WTC11 (cell line): Measurements from ENCODE around the gene TSEN2. TPM values are rescaled to one million over a fixed set of nuclear protein-coding genes. Genes with fewer than 3 reads are reported as not detected.

Source experiments
- ATAC-seq: fragments of 200-7000 bp; cut with Tn5 transposase; 2 replicates; pipeline ENCODE4 v1.10.0; 2021; ENCODE audit warnings: mild to moderate bottlenecking, moderate library complexity
- CTCF ChIA-PET: fragments of 300-600 bp; sonication (Branson Sonifier 250); formaldehyde crosslinking; loops from one replicate; lab custom pipeline; 2021; ENCODE audit warnings: antibody characterized with exemption; lab: Charles Lee
- POLR2A ChIA-PET: fragments of 350-600 bp; sonication (Branson Sonifier 250); formaldehyde crosslinking; loops from one replicate; lab custom pipeline; 2021; ENCODE audit warnings: antibody characterized with exemption; lab: Charles Lee
- DNase-seq: peaks from one replicate; pipeline ENCODE4 v3.0.0; 2021; ENCODE audit warnings: low spot score
- H3K27ac Mint-ChIP-seq: 2 replicates; pipeline ENCODE4 v1.8.0; 2021; ENCODE audit warnings: mixed read lengths
- H3K27me3 Mint-ChIP-seq: 2 replicates; pipeline ENCODE4 v1.8.0; 2021; ENCODE audit warnings: low read depth, mild to moderate bottlenecking, moderate library complexity, mixed read lengths
- H3K36me3 Mint-ChIP-seq: 2 replicates; pipeline ENCODE4 v1.8.0; 2021; ENCODE audit warnings: mixed read lengths
- H3K4me1 Mint-ChIP-seq: 2 replicates; pipeline ENCODE4 v1.8.0; 2022; ENCODE audit warnings: mixed read lengths
- H3K4me3 Mint-ChIP-seq: 2 replicates; pipeline ENCODE4 v1.8.0; 2021; ENCODE audit warnings: mild to moderate bottlenecking, moderate library complexity, mixed read lengths
- H3K9me3 Mint-ChIP-seq: 2 replicates; pipeline ENCODE4 v1.8.0; 2021; ENCODE audit warnings: mixed read lengths
- ARID4B ChIP-seq: sonication (generic); formaldehyde crosslinking; IDR thresholded peaks from 2 replicates; pipeline ENCODE4 v1.8.0; 2023; ENCODE audit warnings: missing genetic modification reagents, mild to moderate bottlenecking, borderline replicate concordance
- ATF1 ChIP-seq: sonication (generic); formaldehyde crosslinking; IDR thresholded peaks from 2 replicates; pipeline ENCODE4 v1.8.1; 2023; ENCODE audit warnings: mild to moderate bottlenecking, moderate library complexity, missing genetic modification reagents
- FOXP1 ChIP-seq: sonication (generic); formaldehyde crosslinking; IDR thresholded peaks from 2 replicates; pipeline ENCODE4 v1.8.0; 2022; ENCODE audit warnings: missing genetic modification reagents, mild to moderate bottlenecking, moderate library complexity, borderline replicate concordance
- GABPB1 ChIP-seq: sonication (generic); formaldehyde crosslinking; IDR thresholded peaks from 2 replicates; pipeline ENCODE4 v1.8.1; 2023; ENCODE audit warnings: mild to moderate bottlenecking, missing genetic modification reagents
- GRHL2 ChIP-seq: fragments of 250-450 bp; sonication (Bioruptor Pico); IDR thresholded peaks from 2 replicates; pipeline ENCODE4 v1.8.0; 2022; ENCODE audit warnings: mild to moderate bottlenecking, moderate library complexity; ENCODE audit not compliant: insufficient replicate concordance, severe bottlenecking
- JAZF1 ChIP-seq: fragments of 250-450 bp; sonication (Bioruptor Pico); IDR thresholded peaks from 2 replicates; pipeline ENCODE4 v1.9.0; 2021; ENCODE audit warnings: moderate library complexity, mild to moderate bottlenecking, inconsistent platforms
- JUN ChIP-seq: sonication (generic); formaldehyde crosslinking; IDR thresholded peaks from 2 replicates; pipeline ENCODE4 v1.8.0; 2023; ENCODE audit warnings: mild to moderate bottlenecking, missing genetic modification reagents
- MAX ChIP-seq: sonication (generic); formaldehyde crosslinking; IDR thresholded peaks from 2 replicates; pipeline ENCODE4 v1.8.0; 2022; ENCODE audit warnings: mild to moderate bottlenecking, missing genetic modification reagents
- MLX ChIP-seq: sonication (generic); formaldehyde crosslinking; IDR thresholded peaks from 2 replicates; pipeline ENCODE4 v1.8.1; 2023; ENCODE audit warnings: mild to moderate bottlenecking, missing genetic modification reagents, moderate library complexity
- OVOL2 ChIP-seq: fragments of 250-450 bp; sonication (Bioruptor Pico); IDR thresholded peaks from 2 replicates; pipeline ENCODE4 v1.9.0; 2021; ENCODE audit warnings: mild to moderate bottlenecking, borderline replicate concordance
- PRDM15 ChIP-seq: sonication (generic); formaldehyde crosslinking; IDR thresholded peaks from 2 replicates; pipeline ENCODE4 v1.8.0; 2022; ENCODE audit warnings: missing genetic modification reagents
- RELA ChIP-seq: sonication (generic); formaldehyde crosslinking; IDR thresholded peaks from 2 replicates; pipeline ENCODE4 v1.8.1; 2022; ENCODE audit warnings: missing genetic modification reagents, mild to moderate bottlenecking, borderline replicate concordance
- RORB ChIP-seq: fragments of 250-450 bp; sonication (Bioruptor Pico); IDR thresholded peaks from 2 replicates; pipeline ENCODE4 v1.9.0; 2021; ENCODE audit warnings: mild to moderate bottlenecking
- TP53 ChIP-seq: sonication (generic); formaldehyde crosslinking; IDR thresholded peaks from 2 replicates; pipeline ENCODE4 v1.8.1; 2023; ENCODE audit warnings: mild to moderate bottlenecking, missing genetic modification reagents
- ZBTB21 ChIP-seq: sonication (generic); formaldehyde crosslinking; IDR thresholded peaks from 2 replicates; pipeline ENCODE4 v1.8.1; 2023; ENCODE audit warnings: mild to moderate bottlenecking, missing genetic modification reagents, borderline replicate concordance
- ZMAT4 ChIP-seq: fragments of 250-450 bp; sonication (Bioruptor Pico); IDR thresholded peaks from 2 replicates; pipeline ENCODE4 v1.9.0; 2021; ENCODE audit warnings: mild to moderate bottlenecking
- ZNF121 ChIP-seq: sonication (generic); formaldehyde crosslinking; IDR thresholded peaks from 2 replicates; pipeline ENCODE4 v1.8.0; 2023; ENCODE audit warnings: missing genetic modification reagents
- ZNF138 ChIP-seq: sonication (generic); formaldehyde crosslinking; conservative IDR thresholded peaks from 2 replicates; pipeline ENCODE4 v1.8.1; 2022; ENCODE audit warnings: mild to moderate bottlenecking, moderate library complexity, missing genetic modification reagents
- ZNF423 ChIP-seq: fragments of 250-450 bp; sonication (Bioruptor Pico); IDR thresholded peaks from 2 replicates; pipeline ENCODE4 v2.1.2; 2022; ENCODE audit warnings: mild to moderate bottlenecking, moderate library complexity
- total RNA-seq: library from RNA; stranded (reverse); gene quantifications from 3 replicates; pipeline ENCODE4 v1.2.3, GENCODE V29; 2021
- TF ChIP-seq, protein P1 (sequence below): sonication (generic); formaldehyde crosslinking; conservative IDR thresholded peaks from 2 replicates; pipeline ENCODE4 v1.8.1; 2023; ENCODE audit warnings: mild to moderate bottlenecking, low read depth, missing genetic modification reagents, moderate library complexity

TSEN2 gene
- total RNA-seq, 1 experiment from 2014 or later: 21.1 TPM

DNA sequence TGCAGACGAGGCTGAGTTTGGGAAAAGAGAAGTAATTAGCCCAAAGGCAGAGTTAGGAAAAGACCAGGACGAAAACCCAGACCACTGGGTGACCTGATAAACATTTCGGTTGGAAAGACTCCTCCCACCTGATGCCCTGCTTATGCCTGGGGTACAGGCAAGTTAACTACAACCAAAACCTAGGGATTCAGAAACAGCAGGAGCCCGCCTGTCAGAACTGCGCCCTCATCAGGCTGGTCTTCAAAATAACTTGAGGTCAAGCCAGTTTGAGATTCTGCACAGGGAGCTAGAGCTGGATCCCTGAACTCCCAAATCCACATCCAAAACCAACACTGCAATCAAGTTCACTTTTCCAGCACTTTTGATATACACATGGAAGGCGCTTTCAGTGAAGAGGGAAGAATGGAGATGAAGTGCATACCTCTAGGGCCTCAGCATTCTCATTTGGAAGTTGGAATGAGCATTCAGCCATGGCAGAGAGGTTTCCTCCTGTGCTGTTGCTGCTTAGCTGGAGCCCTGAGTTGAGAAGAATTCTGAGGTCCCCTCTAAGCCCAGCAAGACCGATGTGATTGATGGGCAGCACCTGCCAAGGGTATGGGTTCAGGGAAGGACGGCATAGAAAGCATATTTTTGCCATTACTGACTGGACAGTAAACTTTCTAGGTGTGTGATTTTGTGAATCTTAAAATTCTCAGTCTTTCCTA lies 11.6 kb downstream of the TSEN2 start (continued):
- TF ChIP-seq, protein P1, sequence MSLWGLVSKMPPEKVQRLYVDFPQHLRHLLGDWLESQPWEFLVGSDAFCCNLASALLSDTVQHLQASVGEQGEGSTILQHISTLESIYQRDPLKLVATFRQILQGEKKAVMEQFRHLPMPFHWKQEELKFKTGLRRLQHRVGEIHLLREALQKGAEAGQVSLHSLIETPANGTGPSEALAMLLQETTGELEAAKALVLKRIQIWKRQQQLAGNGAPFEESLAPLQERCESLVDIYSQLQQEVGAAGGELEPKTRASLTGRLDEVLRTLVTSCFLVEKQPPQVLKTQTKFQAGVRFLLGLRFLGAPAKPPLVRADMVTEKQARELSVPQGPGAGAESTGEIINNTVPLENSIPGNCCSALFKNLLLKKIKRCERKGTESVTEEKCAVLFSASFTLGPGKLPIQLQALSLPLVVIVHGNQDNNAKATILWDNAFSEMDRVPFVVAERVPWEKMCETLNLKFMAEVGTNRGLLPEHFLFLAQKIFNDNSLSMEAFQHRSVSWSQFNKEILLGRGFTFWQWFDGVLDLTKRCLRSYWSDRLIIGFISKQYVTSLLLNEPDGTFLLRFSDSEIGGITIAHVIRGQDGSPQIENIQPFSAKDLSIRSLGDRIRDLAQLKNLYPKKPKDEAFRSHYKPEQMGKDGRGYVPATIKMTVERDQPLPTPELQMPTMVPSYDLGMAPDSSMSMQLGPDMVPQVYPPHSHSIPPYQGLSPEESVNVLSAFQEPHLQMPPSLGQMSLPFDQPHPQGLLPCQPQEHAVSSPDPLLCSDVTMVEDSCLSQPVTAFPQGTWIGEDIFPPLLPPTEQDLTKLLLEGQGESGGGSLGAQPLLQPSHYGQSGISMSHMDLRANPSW (CRISPR knock-in tag): no peak
- TF ChIP-seq TP53 (CRISPR knock-in tag): no peak
- no peak for TF ChIP-seq ARID4B (CRISPR knock-in tag)
- TF ChIP-seq ZNF423: no peak
- TF ChIP-seq JUN (CRISPR knock-in tag): no peak
- TF ChIP-seq ZNF138 (CRISPR knock-in tag): no peak
- TF ChIP-seq MAX (CRISPR knock-in tag): no peak
- TF ChIP-seq PRDM15 (CRISPR knock-in tag): no peak
- no peak for TF ChIP-seq ZBTB21 (CRISPR knock-in tag)
- no peak for TF ChIP-seq RORB (CRISPR knock-in tag)
- TF ChIP-seq ATF1: no peak
- no peak for TF ChIP-seq OVOL2 (CRISPR knock-in tag)

- no peaks in the 10 kb centered on the region for H3K4me1 Mint-ChIP-seq
- H3K27ac Mint-ChIP-seq: no peak overlapping the region
- no peaks in the 10 kb centered on the region for H3K27me3 Mint-ChIP-seq
- no peak for TF ChIP-seq ZMAT4 (CRISPR knock-in tag)
- TF ChIP-seq MLX (CRISPR knock-in tag): no peak
- no peak for TF ChIP-seq FOXP1 (CRISPR knock-in tag)
- TF ChIP-seq RELA (CRISPR knock-in tag): no peak
- no peak for TF ChIP-seq GRHL2 (CRISPR knock-in tag)
- TF ChIP-seq ZNF121 (CRISPR knock-in tag): no peak
- TF ChIP-seq JAZF1 (CRISPR knock-in tag): no peak
- no peak for TF ChIP-seq GABPB1
- no peak overlapping the region for H3K4me3 Mint-ChIP-seq
- POLR2A ChIA-PET: no interaction called here
- no peak for ATAC-seq
- peaks cover 63% of the 10 kb centered on the region for H3K36me3 Mint-ChIP-seq
- DNase-seq: no peak
- CTCF ChIA-PET: interaction anchor here (0.5 to 2.6 kb wide), 17 partner anchors 10 to 361 kb away, joined by 3 to 24 read pairs (median 3); partner anchors contain the start of gene TSEN2
- no peaks in the 10 kb centered on the region for H3K9me3 Mint-ChIP-seq
Measured at GRCh38 chr3:12496453-12496761, 12.1 kb downstream of the TSEN2 start.
